Measurements from ENCODE around the gene ASXL3.
A peak's percentile ranks its signal among the peaks of the same experiment; 100 is the strongest.

Gene ASXL3

GRCh38 chr18:33699372-33699771 is 121.4 kb downstream of the ASXL3 start:
- no peak overlapping the region for H3K18ac ChIP-seq (ENCODE audit: low read length)
- H3K9me3 ChIP-seq (ENCODE audit: insufficient read depth, low read depth, low read length) = no peaks in the 10 kb centered on the region
- no peak overlapping the region for H2AFZ ChIP-seq (ENCODE audit: insufficient read depth, low read length, poor library complexity)

GRCh38 chr18:33700513-33700976 is 122.5 kb downstream of the ASXL3 start:
- Histone ChIP-seq H2AK5ac (ENCODE audit: low read length) (no peak overlapping the region), H2BK120ac (ENCODE audit: insufficient read depth, low read length, poor library complexity) (no peak overlapping the region), H3K36me3 (ENCODE audit: control insufficient read depth in 1 of 2, insufficient read depth in 2 of 2, low read length in 2 of 2) (no peaks in the 10 kb centered on the region), H4K91ac (ENCODE audit: low read depth, low read length) (no peak overlapping the region), H3K18ac (ENCODE audit: low read length) (no peak overlapping the region), H3K9ac (ENCODE audit: low read length) (no peak overlapping the region), H2BK5ac (ENCODE audit: low read depth, low read length, poor library complexity) (no peak overlapping the region), H3K4me1 (ENCODE audit: control insufficient read depth in 1 of 2, insufficient read depth in 2 of 2, low read length in 2 of 2) (no peaks in the 10 kb centered on the region), H3K4me2 (ENCODE audit: low read length) (no peak overlapping the region), H3K79me2 (ENCODE audit: control insufficient read depth, insufficient read depth, low read length, poor library complexity) (no peaks in the 10 kb centered on the region), H3K4me3 (ENCODE audit: low read depth, low read length) (no peak overlapping the region), H3K27ac (ENCODE audit: low read depth, low read length) (no peak overlapping the region), H3K14ac (ENCODE audit: low read length) (no peak overlapping the region), H2AFZ (ENCODE audit: insufficient read depth, low read length, poor library complexity) (no peak overlapping the region), H4K12ac (ENCODE audit: low read depth, low read length) (no peak overlapping the region), H3K9me3 (ENCODE audit: insufficient read depth, low read depth, low read length) (no peaks in the 10 kb centered on the region), H3K4ac (ENCODE audit: low read depth, low read length) (no peak overlapping the region), H3K23ac (ENCODE audit: low read length) (no peak overlapping the region), H3K79me1 (ENCODE audit: low read length) (no peaks in the 10 kb centered on the region), H2BK12ac (ENCODE audit: low read length) (no peak overlapping the region), H3K27me3 (ENCODE audit: insufficient read depth, low read length) (no peaks in the 10 kb centered on the region), H4K8ac (ENCODE audit: low read depth, low read length) (no peak overlapping the region)
- WGBS (ENCODE audit: extremely low coverage, insufficient coverage, insufficient read length) = no CpG with 5 or more reads among the region's 3 CpGs
- DNase-seq = peak in 1 of 2 donors; percentile 1

More at GRCh38 chr18:33699372-33699771, 121.4 kb downstream of the ASXL3 start:
- no peak overlapping the region for H3K4me3 ChIP-seq (ENCODE audit: low read depth, low read length)
- H3K79me1 ChIP-seq (ENCODE audit: low read length) = no peaks in the 10 kb centered on the region
- H3K36me3 ChIP-seq (ENCODE audit: control insufficient read depth in 1 of 2, insufficient read depth in 2 of 2, low read length in 2 of 2) = no peaks in the 10 kb centered on the region
- no peak overlapping the region for H2BK12ac ChIP-seq (ENCODE audit: low read length)
- no peak overlapping the region for H3K4me2 ChIP-seq (ENCODE audit: low read length)
- no peak for DNase-seq
- no peaks in the 10 kb centered on the region for H3K79me2 ChIP-seq (ENCODE audit: control insufficient read depth, insufficient read depth, low read length, poor library complexity)
- no peaks in the 10 kb centered on the region for H3K4me1 ChIP-seq (ENCODE audit: control insufficient read depth in 1 of 2, insufficient read depth in 2 of 2, low read length in 2 of 2)
- H3K23ac ChIP-seq (ENCODE audit: low read length) = no peak overlapping the region
- H3K27me3 ChIP-seq (ENCODE audit: insufficient read depth, low read length) = no peaks in the 10 kb centered on the region
- no peak overlapping the region for H4K8ac ChIP-seq (ENCODE audit: low read depth, low read length)
- H2BK5ac ChIP-seq (ENCODE audit: low read depth, low read length, poor library complexity) = no peak overlapping the region
- no peak overlapping the region for H4K12ac ChIP-seq (ENCODE audit: low read depth, low read length)
- H3K14ac ChIP-seq (ENCODE audit: low read length) = no peak overlapping the region
- no peak overlapping the region for H3K9ac ChIP-seq (ENCODE audit: low read length)
- H3K4ac ChIP-seq (ENCODE audit: low read depth, low read length) = no peak overlapping the region
- WGBS (ENCODE audit: extremely low coverage, insufficient coverage, insufficient read length) = no CpG with 5 or more reads among the region's 3 CpGs
- H4K91ac ChIP-seq (ENCODE audit: low read depth, low read length) = no peak overlapping the region
- no peak overlapping the region for H3K27ac ChIP-seq (ENCODE audit: low read depth, low read length)
- no peak overlapping the region for H2AK5ac ChIP-seq (ENCODE audit: low read length)
- no peak overlapping the region for H2BK120ac ChIP-seq (ENCODE audit: insufficient read depth, low read length, poor library complexity)

- H3K79me1 ChIP-seq (ENCODE audit: low read length) = no peaks in the 10 kb centered on the region
- H3K27ac ChIP-seq (ENCODE audit: low read depth, low read length) = no peak overlapping the region
- no peak overlapping the region for H2BK12ac ChIP-seq (ENCODE audit: low read length)
- H2AK5ac ChIP-seq (ENCODE audit: low read length) = no peak overlapping the region
- no peak overlapping the region for H3K14ac ChIP-seq (ENCODE audit: low read length)
- no peak overlapping the region for H4K8ac ChIP-seq (ENCODE audit: low read depth, low read length)
- no CpG with 5 or more reads among the region's 1 CpG for WGBS (ENCODE audit: extremely low coverage, insufficient coverage, insufficient read length)
- no peaks in the 10 kb centered on the region for H3K36me3 ChIP-seq (ENCODE audit: control insufficient read depth in 1 of 2, insufficient read depth in 2 of 2, low read length in 2 of 2)
- DNase-seq = no peak
- no peak overlapping the region for H2BK120ac ChIP-seq (ENCODE audit: insufficient read depth, low read length, poor library complexity)
- no peak overlapping the region for H3K4me2 ChIP-seq (ENCODE audit: low read length)
- no peak overlapping the region for H4K12ac ChIP-seq (ENCODE audit: low read depth, low read length)
- H4K91ac ChIP-seq (ENCODE audit: low read depth, low read length) = no peak overlapping the region
- H3K4me3 ChIP-seq (ENCODE audit: low read depth, low read length) = no peak overlapping the region
- H3K4ac ChIP-seq (ENCODE audit: low read depth, low read length) = no peak overlapping the region
- no peak overlapping the region for H3K9ac ChIP-seq (ENCODE audit: low read length)
- no peaks in the 10 kb centered on the region for H3K79me2 ChIP-seq (ENCODE audit: control insufficient read depth, insufficient read depth, low read length, poor library complexity)
- no peak overlapping the region for H3K23ac ChIP-seq (ENCODE audit: low read length)
- H3K27me3 ChIP-seq (ENCODE audit: insufficient read depth, low read length) = no peaks in the 10 kb centered on the region
- no peak overlapping the region for H3K18ac ChIP-seq (ENCODE audit: low read length)
- H3K4me1 ChIP-seq (ENCODE audit: control insufficient read depth in 1 of 2, insufficient read depth in 2 of 2, low read length in 2 of 2) = no peaks in the 10 kb centered on the region
- no peak overlapping the region for H2BK5ac ChIP-seq (ENCODE audit: low read depth, low read length, poor library complexity)
- H3K9me3 ChIP-seq (ENCODE audit: insufficient read depth, low read depth, low read length) = no peaks in the 10 kb centered on the region
- H2AFZ ChIP-seq (ENCODE audit: insufficient read depth, low read length, poor library complexity) = no peak overlapping the region
Observed at GRCh38 chr18:33702625-33703024, 124.6 kb downstream of the ASXL3 start.

GRCh38 chr18:33706391-33706790 is 128.4 kb downstream of the ASXL3 start:
- Histone ChIP-seq H3K18ac (ENCODE audit: low read length) (no peak overlapping the region), H4K12ac (ENCODE audit: low read depth, low read length) (no peak overlapping the region), H2BK120ac (ENCODE audit: insufficient read depth, low read length, poor library complexity) (no peak overlapping the region), H3K27ac (ENCODE audit: low read depth, low read length) (no peak overlapping the region), H3K36me3 (ENCODE audit: control insufficient read depth in 1 of 2, insufficient read depth in 2 of 2, low read length in 2 of 2) (no peaks in the 10 kb centered on the region), H2BK5ac (ENCODE audit: low read depth, low read length, poor library complexity) (no peak overlapping the region), H3K79me1 (ENCODE audit: low read length) (no peaks in the 10 kb centered on the region), H3K4me2 (ENCODE audit: low read length) (no peak overlapping the region), H2AFZ (ENCODE audit: insufficient read depth, low read length, poor library complexity) (no peak overlapping the region), H2AK5ac (ENCODE audit: low read length) (no peak overlapping the region), H3K79me2 (ENCODE audit: control insufficient read depth, insufficient read depth, low read length, poor library complexity) (no peaks in the 10 kb centered on the region), H3K4me3 (ENCODE audit: low read depth, low read length) (no peak overlapping the region), H3K9me3 (ENCODE audit: insufficient read depth, low read depth, low read length) (no peaks in the 10 kb centered on the region), H3K9ac (ENCODE audit: low read length) (no peak overlapping the region), H3K4me1 (ENCODE audit: control insufficient read depth in 1 of 2, insufficient read depth in 2 of 2, low read length in 2 of 2) (no peaks in the 10 kb centered on the region), H3K4ac (ENCODE audit: low read depth, low read length) (no peak overlapping the region), H4K8ac (ENCODE audit: low read depth, low read length) (no peak overlapping the region), H3K27me3 (ENCODE audit: insufficient read depth, low read length) (no peaks in the 10 kb centered on the region), H3K14ac (ENCODE audit: low read length) (no peak overlapping the region), H2BK12ac (ENCODE audit: low read length) (no peak overlapping the region), H3K23ac (ENCODE audit: low read length) (no peak overlapping the region), H4K91ac (ENCODE audit: low read depth, low read length) (no peak overlapping the region)
- DNase-seq = no peak
- no CpG with 5 or more reads among the region's 1 CpG for WGBS (ENCODE audit: extremely low coverage, insufficient coverage, insufficient read length)

All from trophoblast cell (in vitro differentiated cells and primary cell).